Smooth muscle cell (in vitro differentiated cells): Measurements from ENCODE around the gene DCST2. TPM values are rescaled to one million over a fixed set of nuclear protein-coding genes. Genes with fewer than 3 reads are reported as not detected.

Experiments
- DNase-seq: peaks from one replicate; lab custom pipeline; 2025; ENCODE audit not compliant: unreplicated experiment; lab: John Stamatoyannopoulos, UW
- H2AFZ ChIP-seq: fragments of 200-600 bp; sonication (generic); 2 replicates; pipeline ENCODE4 v1.6.0; 2016; ENCODE audit warnings: antibody characterized with exemption, low read depth, mild to moderate bottlenecking
- H3F3A ChIP-seq: fragments of 200-600 bp; sonication (generic); 2 replicates; pipeline ENCODE4 v1.6.0; 2017; ENCODE audit warnings: antibody characterized with exemption, low read depth
- H3K27ac ChIP-seq: fragments of 200-600 bp; sonication (generic); 2 replicates; pipeline ENCODE4 v1.5.1; 2016; ENCODE audit warnings: low read depth, mild to moderate bottlenecking
- H3K27me3 ChIP-seq: fragments of 200-600 bp; sonication (generic); 2 replicates; pipeline ENCODE4 v1.6.1; 2016; ENCODE audit warnings: low read depth, mild to moderate bottlenecking
- H3K36me3 ChIP-seq: fragments of 200-600 bp; sonication (generic); 2 replicates; pipeline ENCODE4 v1.5.1; 2016; ENCODE audit warnings: low read depth
- H3K4me1 ChIP-seq: fragments of 200-600 bp; sonication (generic); 2 replicates; pipeline ENCODE4 v1.5.1; 2016; ENCODE audit warnings: low read depth
- H3K4me2 ChIP-seq: fragments of 200-600 bp; sonication (generic); 2 replicates; pipeline ENCODE4 v1.6.0; 2016; ENCODE audit warnings: mild to moderate bottlenecking
- H3K4me3 ChIP-seq: fragments of 200-600 bp; sonication (generic); 2 replicates; pipeline ENCODE4 v1.5.1; 2016; ENCODE audit warnings: mild to moderate bottlenecking
- H3K79me2 ChIP-seq: fragments of 200-600 bp; sonication (generic); 2 replicates; pipeline ENCODE4 v1.6.0; 2016; ENCODE audit warnings: low read depth, mild to moderate bottlenecking
- H3K9ac ChIP-seq: fragments of 200-600 bp; sonication (generic); 2 replicates; pipeline ENCODE4 v1.6.0; 2016; ENCODE audit warnings: low read depth
- H3K9me3 ChIP-seq: fragments of 200-600 bp; sonication (generic); replicated peaks from 2 replicates; pipeline ENCODE4 v1.5.1; 2016; ENCODE audit warnings: low read depth
- H4K20me1 ChIP-seq: fragments of 200-600 bp; sonication (generic); 2 replicates; pipeline ENCODE4 v1.6.0; 2016; ENCODE audit warnings: low read depth
- CTCF ChIP-seq: fragments of 200-600 bp; sonication (generic); IDR thresholded peaks from 2 replicates; pipeline ENCODE4 v1.5.1; 2017; ENCODE audit warnings: borderline replicate concordance, mild to moderate bottlenecking, antibody characterized with exemption; ENCODE audit not compliant: insufficient read depth, poor library complexity, severe bottlenecking
- WGBS: methylation state at CpG from one replicate; pipeline ENCODE4 v1.1.7; 2016; ENCODE audit warnings: low lambda C conversion rate; 5-methylcytosine and 5-hydroxymethylcytosine counted together
- polyA plus RNA-seq: library from polyadenylated mRNA; unstranded; fragments of >200 nt; fragmentation: Nextera tagmentation; extraction: Ambion mirVana; gene quantifications from 2 replicates; pipeline ENCODE4 v1.2.1, GENCODE V29; 2016
- total RNA-seq: library from RNA; depleted of rRNA; stranded (reverse); fragments of >200 nt; gene quantifications from 2 replicates; pipeline ENCODE4 v1.2.3, GENCODE V29; 2014

The DCST2 gene
- total and polyA plus RNA-seq, 2 experiments from 2014 or later, result 1.3 TPM; not detected in 1

GRCh38 chr1:155018617-155019348 lies 14.8 kb downstream of the DCST2 start:
- no peak overlapping the region for H2AFZ ChIP-seq
- no peaks in the 10 kb centered on the region for H3K36me3 ChIP-seq
- no peaks in the 10 kb centered on the region for H3K27me3 ChIP-seq
- no peaks in the 10 kb centered on the region for H3K9me3 ChIP-seq
- H3K27ac ChIP-seq, result no peak overlapping the region
- TF ChIP-seq CTCF, result no peak
- DNase-seq, result no peak
- H3K4me1 ChIP-seq, result peaks cover 7% of the 10 kb centered on the region
- H3F3A ChIP-seq, result peaks cover 3% of the 10 kb centered on the region
- no peak overlapping the region for H3K4me2 ChIP-seq
- H3K9ac ChIP-seq, result no peak overlapping the region
- H3K79me2 ChIP-seq, result no peaks in the 10 kb centered on the region
- WGBS, result 91% methylated on average over 8 of the region's 8 CpGs
- peaks cover 4% of the 10 kb centered on the region for H4K20me1 ChIP-seq
- H3K4me3 ChIP-seq, result no peak overlapping the region

GRCh38 chr1:155017946-155018316 lies 15.7 kb downstream of the DCST2 start:
- Histone ChIP-seq H3K36me3 (no peaks in the 10 kb centered on the region), H3K4me1 (peaks cover 7% of the 10 kb centered on the region), H3K9me3 (no peaks in the 10 kb centered on the region), H3K27me3 (no peaks in the 10 kb centered on the region), H4K20me1 (peaks cover 10% of the 10 kb centered on the region), H3K27ac (no peak overlapping the region), H3K9ac (no peak overlapping the region), H3K4me3 (peak overlapping the region; percentile 47), H3K79me2 (no peaks in the 10 kb centered on the region), H3K4me2 (peak overlapping the region; percentile 83), H2AFZ (no peak overlapping the region), H3F3A (peaks cover 3% of the 10 kb centered on the region)
- WGBS, result 82% methylated on average over 6 of the region's 6 CpGs
- DNase-seq, result no peak
- TF ChIP-seq CTCF, result no peak

- H3K4me2 ChIP-seq, result peak overlapping the region; percentile 83
- peaks cover 11% of the 10 kb centered on the region for H3K4me1 ChIP-seq
- no peaks in the 10 kb centered on the region for H3K27me3 ChIP-seq
- peak overlapping the region; percentile 47 for H3K4me3 ChIP-seq
- H4K20me1 ChIP-seq, result peaks cover 11% of the 10 kb centered on the region
- 11% methylated on average over 16 of the region's 49 CpGs for WGBS
- peak; percentile 98 for TF ChIP-seq CTCF
- H3F3A ChIP-seq, result peaks cover 3% of the 10 kb centered on the region
- no peak overlapping the region for H2AFZ ChIP-seq
- no peaks in the 10 kb centered on the region for H3K36me3 ChIP-seq
- DNase-seq, result peak; percentile 84
- H3K9me3 ChIP-seq, result no peaks in the 10 kb centered on the region
- peak overlapping the region; percentile 75 for H3K27ac ChIP-seq
- H3K9ac ChIP-seq, result peak overlapping the region; percentile 25
- H3K79me2 ChIP-seq, result no peaks in the 10 kb centered on the region
Measured at GRCh38 chr1:155017041-155017945, 16.3 kb downstream of the DCST2 start.
